Kidney tubule cell (primary cell): ENCODE data around the gene KAZN.

ENCODE experiments used
- DNase-seq: peaks from one replicate; pipeline ENCODE4 v3.0.0-alpha.2; 2018; ENCODE audit warnings: low spot score

Gene KAZN

GRCh38 chr1:14774225-14774624, 175.7 kb downstream of the KAZN start:
- no peak for DNase-seq

DNA sequence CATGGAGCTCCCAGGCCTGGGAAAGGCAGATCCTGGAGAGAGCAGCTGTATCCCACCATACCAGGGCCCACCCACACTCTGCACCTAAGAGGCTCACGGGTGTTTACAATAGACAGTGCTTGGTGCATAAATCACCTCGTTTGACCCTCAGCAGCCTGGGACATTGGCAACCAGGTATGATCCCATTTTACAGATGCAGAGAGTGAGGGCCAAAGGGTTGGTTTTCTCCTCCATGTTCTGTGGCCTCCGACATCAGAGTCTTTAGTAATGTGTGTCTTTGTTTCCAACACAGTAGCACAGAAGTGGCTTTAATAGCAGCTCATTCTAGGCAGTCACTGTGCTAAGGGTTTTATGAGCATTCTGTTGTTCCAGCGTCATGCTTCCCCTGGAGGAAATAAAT, 176.5 kb downstream of the KAZN start:
- DNase-seq = no peak

GRCh38 chr1:14775434-14775833, 176.9 kb downstream of the KAZN start:
- no peak for DNase-seq

DNA sequence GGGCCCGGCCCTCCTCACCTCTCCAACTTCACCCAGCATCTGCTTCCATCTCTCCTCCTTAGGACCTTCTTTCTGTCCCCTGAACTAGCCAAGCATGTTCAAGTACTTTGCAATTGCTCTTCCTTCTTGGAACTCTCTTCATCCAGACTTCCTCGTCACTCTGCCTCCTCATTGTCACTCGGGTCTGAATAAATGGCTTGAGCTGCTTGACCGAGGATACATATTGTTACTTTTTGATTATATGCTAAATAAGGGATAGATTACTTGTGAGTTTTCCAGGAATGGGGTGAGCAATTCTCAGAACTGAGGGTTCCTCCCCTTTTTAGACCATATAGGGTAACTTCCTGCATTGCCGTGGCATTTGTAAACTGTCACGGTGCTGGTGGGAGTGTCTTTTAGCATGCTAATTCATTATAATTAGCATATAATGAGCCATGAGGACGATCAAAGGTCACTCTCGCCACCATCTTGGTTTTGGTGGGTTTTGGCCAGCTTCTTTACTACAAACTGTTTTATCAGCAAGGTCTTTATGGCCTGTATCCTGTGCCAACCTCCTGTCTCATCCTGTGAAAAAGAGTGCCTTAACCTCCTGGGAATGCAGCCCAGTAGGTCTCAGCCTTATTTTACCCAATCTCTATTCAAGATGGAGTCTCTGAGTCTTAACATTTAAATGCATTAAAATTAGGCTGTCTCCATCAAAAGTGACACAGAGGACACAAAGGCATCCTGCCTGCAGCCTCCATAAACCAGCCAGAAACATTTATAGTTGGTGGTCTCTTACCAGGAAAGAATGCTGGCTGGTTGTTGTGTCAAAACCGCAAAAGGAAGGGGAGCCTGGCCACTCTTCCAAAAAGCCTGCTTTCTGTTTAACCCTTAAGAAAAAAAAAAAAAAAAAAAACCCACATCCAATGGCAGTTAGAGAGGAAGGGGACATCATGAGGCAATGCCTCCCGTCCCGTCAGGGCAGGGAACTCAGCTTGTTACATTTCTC, 179.3 kb downstream of the KAZN start:
- DNase-seq = no peak

GRCh38 chr1:14778541-14778897, 180.0 kb downstream of the KAZN start:
- no peak for DNase-seq

- DNase-seq = peak; percentile 47
Measured at GRCh38 chr1:14778898-14779865, 180.7 kb downstream of the KAZN start.

DNA sequence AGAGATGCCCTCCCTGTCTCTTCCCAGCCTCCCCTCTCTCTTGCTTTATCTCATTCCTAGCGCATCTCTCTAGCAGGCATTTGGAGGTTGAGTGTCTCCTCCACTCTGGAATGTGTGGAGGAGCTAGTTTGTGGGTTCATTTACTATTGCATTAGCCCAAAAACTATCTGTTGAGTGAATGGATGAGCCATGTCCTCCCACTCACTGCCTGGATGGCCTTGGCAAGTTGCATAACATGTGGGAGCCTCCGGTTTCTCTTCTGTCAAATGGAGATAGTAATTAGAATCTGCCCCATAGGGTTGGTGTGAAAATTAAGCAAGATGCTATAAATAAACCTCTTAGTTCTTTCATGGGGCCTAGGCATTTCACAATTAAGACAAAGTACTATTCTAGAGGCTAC, 181.8 kb downstream of the KAZN start:
- no peak for DNase-seq

- no peak for DNase-seq
Measured at GRCh38 chr1:14781811-14782210, 183.3 kb downstream of the KAZN start.

GRCh38 chr1:14782741-14783591, 184.5 kb downstream of the KAZN start:
- no peak for DNase-seq

DNA sequence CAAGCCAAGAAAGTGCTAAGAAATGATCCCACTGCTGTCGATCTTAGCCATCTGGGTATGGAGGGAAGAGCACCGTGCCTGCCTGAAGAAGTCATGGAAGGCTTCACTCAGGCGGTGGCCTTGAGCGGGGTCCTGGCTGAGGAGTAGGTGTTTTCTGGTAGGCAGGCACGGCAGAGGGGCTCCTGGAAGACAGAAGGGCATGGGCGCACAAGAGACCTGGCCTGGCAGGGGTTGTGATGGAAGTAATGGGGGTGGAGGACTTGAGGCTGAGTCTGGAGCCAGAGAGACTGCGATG, 185.1 kb downstream of the KAZN start:
- no peak for DNase-seq

DNA sequence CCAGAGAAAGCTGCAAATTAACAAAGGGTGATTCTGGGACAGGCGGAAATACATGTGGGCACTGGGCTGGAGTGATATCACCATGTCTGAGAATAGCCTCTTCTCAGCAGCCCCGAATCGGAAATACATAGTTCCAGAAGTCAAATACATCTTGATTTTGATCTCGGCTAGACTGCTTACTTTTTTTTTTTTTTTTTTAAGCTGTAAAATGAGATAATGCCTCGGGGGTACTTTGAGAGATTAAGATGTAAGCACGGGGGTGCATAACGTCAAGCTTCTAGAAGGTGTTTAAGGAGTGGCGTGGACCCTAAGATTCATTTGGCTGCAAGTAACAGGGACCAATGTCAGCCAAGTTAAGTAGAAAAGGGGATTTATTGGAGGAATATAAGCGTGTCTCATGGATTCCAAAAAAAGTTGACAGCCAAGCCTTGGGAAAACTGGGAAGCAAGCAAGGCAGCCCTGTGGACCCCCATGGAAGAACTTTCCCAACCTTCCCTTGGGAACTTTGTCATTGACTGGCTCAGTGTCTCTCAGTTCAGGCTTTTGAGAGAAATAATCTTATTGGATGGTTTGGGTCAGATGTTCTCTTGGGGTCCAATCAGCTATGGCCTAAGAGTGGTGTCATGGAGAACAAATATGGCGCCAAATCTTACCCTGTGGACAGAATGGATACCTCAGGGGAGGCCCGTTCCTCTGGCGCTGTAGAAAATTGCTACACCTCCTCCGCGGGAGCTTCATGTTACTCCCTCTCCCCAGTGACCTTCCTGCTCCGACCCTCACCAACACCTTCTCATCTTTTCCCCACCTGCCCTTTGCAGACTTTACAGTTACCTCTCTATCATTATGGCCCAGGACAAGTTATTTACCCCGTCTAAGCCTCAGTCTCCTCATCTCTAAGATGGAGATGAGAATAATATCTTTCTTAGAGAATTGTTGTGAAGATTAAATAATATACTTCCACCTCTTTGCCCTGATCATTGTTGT, 186.6 kb downstream of the KAZN start:
- DNase-seq = no peak

- DNase-seq = peak; percentile 44
Measured at GRCh38 chr1:14786109-14786675, 187.7 kb downstream of the KAZN start.

DNA sequence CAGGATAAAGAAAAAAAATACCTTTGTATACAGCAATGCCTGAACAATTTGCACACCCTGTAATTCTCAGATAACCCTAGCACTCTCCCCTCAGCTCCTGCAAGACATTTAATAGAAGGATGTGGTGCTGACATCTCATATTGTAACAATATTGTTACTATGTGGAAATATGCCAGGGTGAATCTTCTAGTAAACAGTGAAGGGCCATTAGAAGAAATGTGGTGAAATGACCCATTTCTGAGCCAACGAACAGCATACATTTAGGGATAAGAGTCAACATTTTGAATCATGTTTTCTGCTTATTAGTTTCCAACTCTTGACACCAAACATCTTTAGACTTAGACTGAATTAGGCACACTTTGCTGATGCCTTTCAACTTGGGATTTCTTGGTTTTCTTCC, 188.2 kb downstream of the KAZN start:
- DNase-seq = no peak

- DNase-seq = peak; percentile 62
Measured at GRCh38 chr1:14787604-14788003, 189.1 kb downstream of the KAZN start.

DNA sequence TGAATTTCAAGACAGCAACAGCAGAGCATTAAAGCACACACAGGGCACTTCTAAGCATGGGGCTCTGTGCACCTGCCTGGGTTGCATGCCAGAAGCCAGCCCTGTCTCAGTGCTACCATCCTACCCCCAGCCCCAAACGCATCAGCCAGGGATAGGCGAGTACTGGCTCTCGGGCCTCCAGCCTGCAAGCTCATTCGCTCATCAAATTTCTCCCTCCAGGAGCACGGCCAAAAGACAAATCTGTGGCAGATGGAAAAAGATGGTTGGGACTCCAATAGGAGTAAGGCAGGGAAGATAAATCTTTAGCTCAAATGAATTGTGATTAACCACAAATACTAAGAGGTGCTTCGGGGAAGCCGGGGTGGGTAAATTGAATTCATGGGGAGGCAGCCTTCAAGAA, 189.6 kb downstream of the KAZN start:
- no peak for DNase-seq

GRCh38 chr1:14790982-14791381, 192.5 kb downstream of the KAZN start:
- DNase-seq = no peak

GRCh38 chr1:14791654-14792053, 193.2 kb downstream of the KAZN start:
- no peak for DNase-seq

DNA sequence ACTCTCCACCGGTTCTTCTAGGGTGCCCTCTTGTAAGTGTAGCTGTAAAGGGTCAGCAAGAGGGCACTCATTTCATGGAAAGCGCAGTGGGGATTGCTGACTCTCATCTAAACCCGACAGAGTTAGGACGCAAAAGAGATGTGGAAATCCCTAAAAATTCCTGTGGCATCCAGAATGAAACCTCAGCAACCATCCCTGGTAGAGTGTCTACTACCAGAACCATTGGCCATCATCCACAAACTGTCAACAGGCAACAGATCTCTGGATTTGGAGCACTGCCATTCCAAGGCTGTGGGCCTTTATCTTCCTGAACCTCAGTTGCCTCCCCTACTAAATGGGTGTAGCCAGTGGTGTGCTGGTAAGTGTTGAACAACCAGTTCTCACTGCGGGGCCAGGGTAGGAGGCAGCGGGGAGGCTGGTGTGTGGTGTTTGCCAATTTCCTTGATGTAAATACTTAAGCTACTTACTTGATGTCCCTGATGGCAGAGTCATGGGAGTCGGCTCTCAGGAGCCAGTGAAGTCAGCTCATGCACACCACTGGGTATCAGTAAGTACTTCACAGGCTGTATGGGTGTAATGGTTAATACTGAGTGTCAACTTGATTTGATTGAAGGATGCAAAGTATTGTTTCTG, 195.8 kb downstream of the KAZN start:
- DNase-seq = no peak

DNA sequence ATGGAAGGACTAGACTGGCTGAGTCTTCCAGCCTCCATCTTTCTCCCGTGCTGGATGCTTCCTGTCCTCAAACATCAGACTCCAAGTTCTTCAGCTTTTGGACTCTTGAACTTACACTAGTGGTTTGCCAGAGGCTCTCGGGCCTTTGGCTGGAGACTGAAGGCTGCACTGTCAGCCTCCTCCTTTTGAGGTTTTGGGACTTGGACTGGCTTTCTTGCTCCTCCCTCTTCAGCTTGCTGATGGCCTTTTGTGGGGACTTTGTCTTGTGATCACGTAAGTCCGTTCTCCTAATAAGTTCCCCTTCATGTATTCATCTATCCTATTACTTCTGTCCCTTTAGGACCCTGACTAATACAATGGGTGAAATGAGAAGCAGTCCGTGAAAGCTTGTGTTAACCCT, 196.4 kb downstream of the KAZN start:
- no peak for DNase-seq

- no peak for DNase-seq
Measured at GRCh38 chr1:14795589-14795988, 197.1 kb downstream of the KAZN start.
